ENCODE measurements around the gene SPR. TPM values are rescaled to one million over a fixed set of nuclear protein-coding genes. Genes with fewer than 3 reads are reported as not detected.

The SPR gene
- total RNA-seq, 1 donor from 2014 or later, result 12.6 TPM

DNA sequence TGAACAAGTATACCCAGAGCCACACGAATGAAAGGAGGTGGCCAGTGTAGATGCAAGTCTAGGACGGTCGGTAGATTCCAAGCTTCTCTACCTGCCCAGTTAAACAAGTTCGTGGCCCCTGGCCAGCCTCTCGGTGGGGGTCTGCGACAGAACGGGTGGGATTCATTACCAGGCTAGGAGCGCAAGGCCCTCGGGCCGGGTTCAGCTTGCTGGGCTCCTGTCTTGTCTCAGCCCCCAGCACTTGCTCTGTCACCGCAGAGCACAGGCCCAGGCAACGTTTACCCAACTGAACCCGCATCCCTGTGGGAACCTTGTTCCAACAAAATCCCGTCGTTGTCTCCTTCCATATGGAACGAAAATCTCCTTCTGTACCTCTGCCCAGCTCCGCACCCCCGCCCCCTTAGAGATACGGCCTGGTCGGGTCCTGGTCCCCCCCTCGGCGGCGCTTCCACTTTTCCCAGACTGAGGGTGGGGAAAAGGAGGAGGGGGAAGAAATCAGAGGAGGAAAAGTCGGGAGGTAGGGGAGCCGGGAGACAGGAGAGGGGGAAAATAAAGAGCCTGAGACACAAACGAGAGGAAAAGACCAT is 28.2 kb downstream of the SPR start:
- intact Hi-C loops (cut with micrococcal nuclease), result loop anchor here (5.0 kb wide), 1 partner anchor 53 kb away; no protein-coding TSS in a partner anchor
- peak overlapping the region; percentile 58 for H3K27ac Mint-ChIP-seq
- no peaks in the 10 kb centered on the region for H3K9me3 Mint-ChIP-seq
- no peak for DNase-seq
- peaks cover 10% of the 10 kb centered on the region for H3K4me1 Mint-ChIP-seq
- H3K36me3 Mint-ChIP-seq (ENCODE audit: low read depth), result no peaks in the 10 kb centered on the region
- no peak overlapping the region for H3K4me3 Mint-ChIP-seq
- H3K27me3 Mint-ChIP-seq, result peaks cover 71% of the 10 kb centered on the region

DNA sequence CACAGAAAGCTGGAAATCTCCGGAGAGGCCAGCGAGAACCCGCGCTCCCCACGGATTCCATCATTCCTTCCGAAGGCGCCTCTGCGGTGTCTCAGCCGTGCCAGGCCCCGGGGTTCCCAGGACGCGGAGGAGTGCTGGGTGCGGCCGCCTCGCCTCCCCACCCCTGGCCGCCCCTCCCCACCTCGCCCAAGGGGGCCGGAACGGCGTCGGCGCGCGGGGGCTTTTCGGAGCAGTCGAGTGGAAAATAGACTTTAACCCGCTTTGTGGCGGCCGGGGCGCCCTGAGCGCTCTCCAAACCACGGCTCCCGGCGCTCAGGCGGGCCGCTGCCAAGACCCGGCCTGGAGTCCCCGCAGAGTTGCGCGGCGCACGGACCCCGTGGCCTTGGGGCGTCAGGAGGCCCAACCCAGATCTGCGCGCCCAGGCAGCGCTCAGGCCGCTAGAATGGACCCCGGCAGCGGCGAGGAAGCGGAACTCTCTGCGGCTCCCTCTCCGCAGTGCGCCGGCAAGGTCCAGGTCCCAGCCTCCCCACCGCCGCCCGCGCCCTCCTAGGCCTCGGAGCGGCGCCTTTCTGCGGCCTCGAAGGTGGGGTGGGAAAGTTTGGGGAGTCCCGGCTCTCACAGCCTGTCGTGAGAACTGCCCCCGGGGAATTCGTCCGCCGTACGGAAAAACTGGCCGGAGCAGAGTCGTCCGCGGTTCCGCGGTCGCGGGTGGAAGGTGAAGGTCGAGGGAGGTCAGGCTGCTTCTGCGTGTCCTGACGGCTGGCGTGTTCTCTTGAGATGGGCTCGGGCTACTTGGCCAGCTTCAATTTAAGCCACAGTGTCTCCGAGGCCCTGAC is 28.9 kb downstream of the SPR start:
- Mint-ChIP-seq H3K27me3 (peaks cover 71% of the 10 kb centered on the region), H3K9me3 (no peaks in the 10 kb centered on the region), H3K4me1 (peaks cover 10% of the 10 kb centered on the region), H3K36me3 (ENCODE audit: low read depth) (no peaks in the 10 kb centered on the region), H3K4me3 (peak overlapping the region; percentile 60), H3K27ac (no peak overlapping the region)
- intact Hi-C loops (cut with micrococcal nuclease), result loop anchor here (5.0 kb wide), 1 partner anchor 54 kb away; no protein-coding TSS in a partner anchor
- DNase-seq, result peak; percentile 77

GRCh38 chr2:72916743-72917137 is 29.5 kb downstream of the SPR start:
- intact Hi-C loops (cut with micrococcal nuclease), result loop anchor here (5.0 kb wide), 1 partner anchor 54 kb away; no protein-coding TSS in a partner anchor
- Mint-ChIP-seq H3K4me1 (peaks cover 10% of the 10 kb centered on the region), H3K4me3 (peak overlapping the region; percentile 63), H3K27me3 (peaks cover 71% of the 10 kb centered on the region), H3K36me3 (ENCODE audit: low read depth) (no peaks in the 10 kb centered on the region), H3K27ac (no peak overlapping the region), H3K9me3 (no peaks in the 10 kb centered on the region)
- peak; percentile 61 for DNase-seq

DNA sequence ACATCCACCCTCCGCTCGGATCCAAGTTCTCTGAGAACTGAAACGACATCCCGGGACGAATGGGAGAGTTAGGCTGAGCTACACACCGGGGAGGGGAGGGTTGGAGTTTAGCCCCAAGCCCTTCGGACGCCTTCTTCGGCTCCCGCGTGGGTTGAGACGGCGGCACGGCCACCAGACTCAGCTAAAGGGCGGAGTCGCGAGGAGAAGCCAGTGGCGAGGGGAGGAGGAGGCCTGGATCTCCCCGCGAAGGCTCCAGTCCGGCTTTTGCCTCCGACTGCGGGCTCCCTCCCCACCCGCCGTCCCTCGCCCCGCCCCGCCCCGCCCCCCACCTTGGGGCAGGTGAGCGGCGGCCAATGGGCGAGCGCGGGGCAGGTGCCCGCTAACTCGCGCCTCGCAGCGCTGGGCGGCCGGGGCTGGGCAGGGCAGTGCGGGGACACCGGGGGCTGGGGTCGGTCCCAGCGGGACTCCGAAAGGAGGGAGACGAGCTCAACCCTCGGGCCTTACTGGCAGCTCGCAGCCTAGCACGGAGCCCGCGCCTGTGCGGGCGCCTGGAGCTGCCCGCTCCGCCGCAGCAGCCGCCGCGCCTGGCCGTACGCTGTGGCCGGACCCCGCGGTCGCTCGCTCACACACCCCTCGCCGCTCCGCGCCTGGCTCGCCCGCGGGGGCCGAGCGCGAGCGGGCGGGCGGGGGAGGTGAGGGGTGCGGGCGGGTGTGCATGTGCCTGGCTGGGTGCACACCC is 30.1 kb downstream of the SPR start, which contains the start of gene EMX1:
TSS of gene EMX1 (plus strand) at position 382 of the 739 bp plus-strand sequence. CDS start at position 716, 334 bp downstream.
- Mint-ChIP-seq H3K4me3 (peak within 1 kb of the TSS; percentile 63), H3K9me3 (no peaks in the 10 kb centered on the region), H3K36me3 (ENCODE audit: low read depth) (no peaks in the 10 kb centered on the region), H3K27me3 (peaks cover 71% of the 10 kb centered on the region), H3K27ac (no peak within 1 kb of the TSS), H3K4me1 (peaks cover 10% of the 10 kb centered on the region)
- intact Hi-C loops (cut with micrococcal nuclease), result loop anchor here (5.0 kb wide), 1 partner anchor 55 kb away; no protein-coding TSS in a partner anchor
- peak; percentile 72 for DNase-seq

- intact Hi-C loops (cut with micrococcal nuclease), result loop anchor here (5.0 kb wide), 1 partner anchor 56 kb away; no protein-coding TSS in a partner anchor
- Mint-ChIP-seq H3K27ac (no peak overlapping the region), H3K27me3 (peaks cover 74% of the 10 kb centered on the region), H3K4me1 (peaks cover 10% of the 10 kb centered on the region), H3K36me3 (ENCODE audit: low read depth) (no peaks in the 10 kb centered on the region), H3K9me3 (no peaks in the 10 kb centered on the region), H3K4me3 (no peak overlapping the region)
- no peak for DNase-seq
These were observed 30.8 kb downstream of the SPR start for GRCh38 chr2:72917877-72918553.

- DNase-seq, result no peak
- H3K4me1 Mint-ChIP-seq, result peaks cover 12% of the 10 kb centered on the region
- no peaks in the 10 kb centered on the region for H3K36me3 Mint-ChIP-seq (ENCODE audit: low read depth)
- no peak overlapping the region for H3K4me3 Mint-ChIP-seq
- H3K9me3 Mint-ChIP-seq, result no peaks in the 10 kb centered on the region
- H3K27me3 Mint-ChIP-seq, result peaks cover 68% of the 10 kb centered on the region
- no peak overlapping the region for H3K27ac Mint-ChIP-seq
- intact Hi-C loops (cut with micrococcal nuclease), result loop anchor here (2.0 to 5.0 kb wide), 2 partner anchors 57 to 371 kb away; no protein-coding TSS in a partner anchor
These were observed 32.5 kb downstream of the SPR start for GRCh38 chr2:72919414-72920317.

DNA sequence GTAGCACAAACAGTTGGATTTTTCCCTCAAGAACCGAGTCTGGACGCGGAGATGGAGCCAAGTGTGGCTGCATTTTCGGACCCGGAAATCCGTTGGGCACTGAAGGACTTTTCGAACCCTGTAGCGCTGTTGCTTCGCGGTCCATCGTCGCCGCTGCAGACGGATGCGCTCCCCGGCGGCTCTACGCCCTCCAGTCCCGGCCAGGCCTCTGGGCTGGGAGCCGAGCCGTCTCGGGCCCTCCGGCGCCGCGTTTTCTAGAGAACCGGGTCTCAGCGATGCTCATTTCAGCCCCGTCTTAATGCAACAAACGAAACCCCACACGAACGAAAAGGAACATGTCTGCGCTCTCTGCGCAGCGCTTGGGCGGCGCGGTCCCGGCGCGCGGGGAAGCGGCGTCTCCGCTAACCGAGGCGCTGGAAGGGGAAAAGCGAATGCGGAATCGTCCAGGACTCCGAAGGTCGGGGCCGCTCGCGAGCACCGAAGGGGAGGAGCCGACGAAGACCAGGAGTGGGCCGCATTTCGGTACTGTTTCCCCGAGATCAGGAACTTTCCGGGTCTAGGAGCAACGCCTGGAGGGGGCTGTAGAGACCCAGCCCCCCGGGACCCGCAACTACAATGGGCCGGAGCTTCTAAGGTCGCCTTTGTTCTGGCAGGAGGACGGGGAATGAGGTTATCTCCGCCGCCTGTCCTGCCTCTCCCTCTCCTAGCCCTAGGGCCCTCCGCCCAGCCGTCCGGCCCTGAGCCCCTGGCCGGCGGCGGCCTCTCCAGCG is 33.3 kb downstream of the SPR start:
- H3K4me3 Mint-ChIP-seq, result peak overlapping the region; percentile 39
- no peaks in the 10 kb centered on the region for H3K9me3 Mint-ChIP-seq
- no peaks in the 10 kb centered on the region for H3K36me3 Mint-ChIP-seq (ENCODE audit: low read depth)
- H3K27ac Mint-ChIP-seq, result no peak overlapping the region
- peaks cover 10% of the 10 kb centered on the region for H3K4me1 Mint-ChIP-seq
- intact Hi-C loops (cut with micrococcal nuclease), result loop anchor here (2.0 kb wide), 1 partner anchor 370 kb away; no protein-coding TSS in a partner anchor
- DNase-seq, result peak; percentile 70
- peaks cover 68% of the 10 kb centered on the region for H3K27me3 Mint-ChIP-seq

DNA sequence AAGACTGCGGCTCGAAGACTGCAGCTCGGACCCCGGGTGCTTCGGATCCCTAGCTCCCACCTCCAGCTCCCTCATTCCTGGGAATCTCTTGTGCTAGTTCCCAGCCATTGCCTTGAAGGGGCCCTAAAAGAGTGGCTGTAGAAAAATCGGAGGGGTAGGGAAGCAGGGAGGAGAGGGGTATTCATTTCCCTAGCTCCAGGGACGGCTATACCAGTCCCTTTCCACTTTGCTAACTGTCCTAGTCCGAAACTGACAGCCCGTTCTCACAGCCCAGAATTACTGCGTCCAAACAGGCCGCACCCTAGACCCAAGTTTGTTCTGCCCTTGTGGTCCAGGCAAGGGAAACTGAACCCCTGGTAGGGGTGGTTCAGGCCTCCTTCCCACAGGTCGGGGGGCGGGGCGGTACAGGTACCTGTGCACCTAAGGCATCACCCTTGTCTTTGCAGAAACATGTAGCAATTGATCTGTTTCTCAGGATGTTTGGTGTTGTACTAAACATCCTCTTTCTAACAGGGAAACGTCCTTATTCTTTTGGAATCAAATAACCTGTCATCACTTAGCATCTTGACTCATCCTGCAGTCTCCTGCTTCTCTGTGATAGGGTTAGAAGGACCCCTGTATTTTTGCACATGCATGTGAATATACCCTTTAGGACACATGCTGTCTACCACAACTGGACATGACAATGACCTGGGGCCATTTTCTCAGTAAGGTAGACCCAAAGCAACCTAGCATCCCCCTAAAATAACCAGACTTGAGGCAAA is 34.1 kb downstream of the SPR start:
- peaks cover 10% of the 10 kb centered on the region for H3K4me1 Mint-ChIP-seq
- no peak for DNase-seq
- intact Hi-C loops (cut with micrococcal nuclease), result loop anchor here (2.0 kb wide), 1 partner anchor 370 kb away; no protein-coding TSS in a partner anchor
- no peak overlapping the region for H3K27ac Mint-ChIP-seq
- no peaks in the 10 kb centered on the region for H3K9me3 Mint-ChIP-seq
- H3K27me3 Mint-ChIP-seq, result peaks cover 68% of the 10 kb centered on the region
- H3K36me3 Mint-ChIP-seq (ENCODE audit: low read depth), result no peaks in the 10 kb centered on the region
- H3K4me3 Mint-ChIP-seq, result no peak overlapping the region

DNA sequence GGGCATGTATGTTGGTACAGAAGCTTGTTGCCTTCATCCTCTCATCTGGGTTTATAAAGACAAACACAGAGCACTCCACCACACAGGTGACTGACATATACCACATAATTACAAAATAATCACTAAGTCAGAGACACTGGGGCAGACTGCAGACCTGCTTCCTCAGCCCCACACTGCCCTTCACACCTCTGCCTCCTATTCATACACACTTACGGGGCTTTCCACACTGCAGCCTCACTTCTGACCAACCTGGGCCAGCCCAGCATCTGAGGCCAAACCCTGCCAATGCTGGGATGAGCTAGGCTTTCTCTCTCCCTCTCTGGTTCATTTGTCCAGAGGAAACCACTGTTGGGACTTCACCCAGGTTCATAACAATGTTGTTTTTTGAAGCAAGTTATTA is 34.6 kb downstream of the SPR start:
- H3K36me3 Mint-ChIP-seq (ENCODE audit: low read depth), result no peaks in the 10 kb centered on the region
- peaks cover 9% of the 10 kb centered on the region for H3K4me1 Mint-ChIP-seq
- H3K27ac Mint-ChIP-seq, result no peak overlapping the region
- intact Hi-C loops (cut with micrococcal nuclease), result loop anchor here (2.0 kb wide), 1 partner anchor 369 kb away; no protein-coding TSS in a partner anchor
- no peak for DNase-seq
- no peak overlapping the region for H3K4me3 Mint-ChIP-seq
- H3K27me3 Mint-ChIP-seq, result peaks cover 65% of the 10 kb centered on the region
- H3K9me3 Mint-ChIP-seq, result no peaks in the 10 kb centered on the region

GRCh38 chr2:72923833-72924352 is 36.7 kb downstream of the SPR start:
- intact Hi-C loops (cut with micrococcal nuclease), result no loop called here
- H3K27me3 Mint-ChIP-seq, result peaks cover 56% of the 10 kb centered on the region
- no peaks in the 10 kb centered on the region for H3K36me3 Mint-ChIP-seq (ENCODE audit: low read depth)
- H3K27ac Mint-ChIP-seq, result no peak overlapping the region
- no peaks in the 10 kb centered on the region for H3K9me3 Mint-ChIP-seq
- peaks cover 4% of the 10 kb centered on the region for H3K4me1 Mint-ChIP-seq
- H3K4me3 Mint-ChIP-seq, result no peak overlapping the region
- DNase-seq, result no peak
